GM13977 (cell line): Measurements from ENCODE around the gene SPEF2.

Source experiments
- DNase-seq: peaks from one replicate; pipeline ENCODE4 v3.0.0; 2012; ENCODE audit warnings: low spot score
- in situ Hi-C: fragments of 300-500 bp; cut with MboI; formaldehyde crosslinking; loops from one replicate; pipeline ENCODE4 v1.12.0; 2022; ENCODE audit warnings: low sequenced_read_pairs, low pct_unique_long_range_greater_than_20kb, mixed read lengths, inconsistent platforms; ENCODE audit not compliant: unreplicated experiment
- TF ChIP-seq, protein P1 (sequence below): IDR thresholded peaks from 2 replicates; pipeline ENCODE4 v1.5.1; 2012; ENCODE audit warnings: mild to moderate bottlenecking, control low read depth; ENCODE audit not compliant: insufficient read depth; ENCODE audit errors: extremely low read depth, missing control alignments

SPEF2 gene

DNA sequence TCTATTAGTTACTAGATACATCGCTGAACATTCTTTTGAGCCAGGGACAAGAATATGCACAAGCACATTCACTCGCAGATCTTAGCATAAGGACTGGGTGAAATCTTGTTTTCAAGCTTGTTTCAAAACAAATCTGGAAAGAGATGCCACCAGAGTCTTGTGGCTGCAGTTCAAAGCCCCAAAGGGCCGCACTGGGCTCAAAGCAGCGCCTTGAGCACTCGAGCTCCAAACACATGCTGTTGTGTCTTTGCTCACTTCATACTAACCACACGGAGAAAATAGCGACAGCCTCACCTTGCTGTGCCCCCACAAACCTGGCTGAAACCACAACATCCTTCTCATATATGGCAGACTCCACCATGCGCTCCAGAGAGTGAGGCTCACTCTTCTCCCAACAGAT lies 204.8 kb downstream of the SPEF2 start:
- TF ChIP-seq, protein P1, sequence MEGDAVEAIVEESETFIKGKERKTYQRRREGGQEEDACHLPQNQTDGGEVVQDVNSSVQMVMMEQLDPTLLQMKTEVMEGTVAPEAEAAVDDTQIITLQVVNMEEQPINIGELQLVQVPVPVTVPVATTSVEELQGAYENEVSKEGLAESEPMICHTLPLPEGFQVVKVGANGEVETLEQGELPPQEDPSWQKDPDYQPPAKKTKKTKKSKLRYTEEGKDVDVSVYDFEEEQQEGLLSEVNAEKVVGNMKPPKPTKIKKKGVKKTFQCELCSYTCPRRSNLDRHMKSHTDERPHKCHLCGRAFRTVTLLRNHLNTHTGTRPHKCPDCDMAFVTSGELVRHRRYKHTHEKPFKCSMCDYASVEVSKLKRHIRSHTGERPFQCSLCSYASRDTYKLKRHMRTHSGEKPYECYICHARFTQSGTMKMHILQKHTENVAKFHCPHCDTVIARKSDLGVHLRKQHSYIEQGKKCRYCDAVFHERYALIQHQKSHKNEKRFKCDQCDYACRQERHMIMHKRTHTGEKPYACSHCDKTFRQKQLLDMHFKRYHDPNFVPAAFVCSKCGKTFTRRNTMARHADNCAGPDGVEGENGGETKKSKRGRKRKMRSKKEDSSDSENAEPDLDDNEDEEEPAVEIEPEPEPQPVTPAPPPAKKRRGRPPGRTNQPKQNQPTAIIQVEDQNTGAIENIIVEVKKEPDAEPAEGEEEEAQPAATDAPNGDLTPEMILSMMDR, result no peak
- no peak for DNase-seq
- in situ Hi-C loops, result no loop called here

DNA sequence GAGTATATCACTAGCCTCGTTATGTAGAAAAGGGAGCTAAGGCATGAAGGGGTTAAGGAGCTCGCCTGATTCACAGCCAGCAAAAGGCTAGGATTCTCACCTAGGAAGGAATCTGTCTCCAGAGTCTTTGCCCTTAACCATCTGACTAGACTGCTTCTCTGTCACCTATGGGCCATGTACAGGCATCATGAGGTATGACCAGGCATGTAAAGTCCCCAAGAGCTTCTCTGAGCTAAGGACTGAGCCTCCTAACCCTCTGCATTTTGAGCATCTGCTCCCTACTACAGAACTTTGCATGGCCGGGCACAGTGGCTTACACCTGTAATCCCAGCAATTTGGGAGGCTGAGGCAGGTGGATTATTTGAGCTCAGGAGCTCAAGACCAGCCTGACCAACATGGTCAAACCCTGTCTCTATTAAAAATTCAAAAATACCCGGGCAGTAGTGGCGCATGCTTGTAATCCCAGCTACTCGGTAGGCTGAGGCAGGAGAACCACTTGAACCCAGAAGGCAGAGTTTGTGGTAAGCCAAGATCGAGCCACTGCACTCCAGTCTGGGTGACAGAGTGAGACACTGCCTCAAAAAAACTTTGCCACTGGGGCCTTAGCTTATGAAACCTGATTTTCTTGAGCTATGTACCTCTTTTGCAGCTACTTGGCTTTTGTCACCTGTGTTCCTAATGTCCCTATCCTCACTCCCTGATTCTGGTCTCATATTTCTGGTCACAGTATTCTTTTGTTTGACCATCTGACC lies 205.9 kb downstream of the SPEF2 start:
- no peak for DNase-seq
- in situ Hi-C loops, result no loop called here
- TF ChIP-seq, protein P1, result no peak

DNA sequence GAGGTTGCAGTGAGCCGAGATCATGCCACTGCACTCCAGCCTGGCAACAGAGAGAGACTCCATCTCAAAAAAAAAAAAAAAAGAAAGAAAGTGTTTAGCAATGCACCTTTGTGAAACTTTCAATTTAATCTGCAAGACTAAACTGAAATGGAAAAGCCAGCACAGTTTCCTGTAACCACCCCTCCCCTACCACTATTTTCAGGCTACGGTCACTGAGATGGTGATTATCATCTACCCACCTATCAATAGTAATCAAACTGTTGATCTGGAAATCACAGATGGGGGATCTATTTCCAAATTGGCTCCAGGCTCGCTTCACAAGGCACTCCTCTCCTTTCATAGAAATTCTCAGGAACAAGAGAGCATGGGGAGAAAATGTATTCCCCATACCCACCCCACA lies 208.4 kb downstream of the SPEF2 start:
- TF ChIP-seq, protein P1, result no peak
- in situ Hi-C loops, result no loop called here
- DNase-seq, result no peak

DNA sequence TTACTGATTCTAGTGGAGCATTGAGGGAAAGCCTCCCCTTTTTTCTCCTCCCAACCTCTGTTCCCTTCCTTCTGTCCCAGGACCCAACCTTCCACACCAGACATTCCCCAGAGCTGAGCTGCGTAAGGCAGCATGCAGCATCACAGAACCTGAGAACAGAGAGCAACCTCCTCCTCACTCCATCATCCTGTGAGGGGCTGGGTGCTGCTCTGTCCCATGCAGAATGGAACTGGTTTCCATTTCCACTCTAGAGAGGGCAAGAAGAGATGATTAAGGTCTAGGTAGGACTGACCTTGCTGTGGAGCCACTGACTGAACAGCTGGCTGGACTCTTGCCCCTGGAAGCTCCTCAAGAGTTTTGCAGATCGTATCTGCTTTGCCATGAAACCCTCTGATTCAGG lies 208.9 kb downstream of the SPEF2 start:
- DNase-seq, result no peak
- TF ChIP-seq, protein P1, result no peak
- in situ Hi-C loops, result no loop called here

DNA sequence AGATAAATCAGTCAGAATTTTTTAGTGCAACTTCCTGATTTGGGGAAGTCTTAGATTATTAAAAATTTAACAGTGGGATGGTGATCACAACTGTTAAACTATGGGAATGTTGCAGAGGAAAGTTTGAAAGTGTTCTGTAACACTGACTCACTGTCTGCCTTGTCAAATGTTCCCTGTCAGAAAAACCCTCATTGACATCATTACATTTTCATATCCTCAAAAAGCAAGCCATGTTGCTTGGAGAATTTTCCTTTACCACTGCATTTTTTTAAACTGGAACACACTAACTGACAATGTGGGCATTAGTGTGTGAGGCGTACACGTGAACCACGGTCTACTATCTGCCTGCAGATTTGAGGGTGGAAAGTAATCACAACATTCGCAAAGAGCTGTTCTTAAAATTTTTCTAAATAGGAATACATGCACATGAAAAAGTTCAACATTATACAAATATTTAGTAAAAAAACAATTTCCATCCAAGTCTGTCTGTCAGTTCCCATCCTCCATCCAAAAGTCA lies 210.5 kb downstream of the SPEF2 start:
- TF ChIP-seq, protein P1, result no peak
- no peak for DNase-seq
- in situ Hi-C loops, result no loop called here

DNA sequence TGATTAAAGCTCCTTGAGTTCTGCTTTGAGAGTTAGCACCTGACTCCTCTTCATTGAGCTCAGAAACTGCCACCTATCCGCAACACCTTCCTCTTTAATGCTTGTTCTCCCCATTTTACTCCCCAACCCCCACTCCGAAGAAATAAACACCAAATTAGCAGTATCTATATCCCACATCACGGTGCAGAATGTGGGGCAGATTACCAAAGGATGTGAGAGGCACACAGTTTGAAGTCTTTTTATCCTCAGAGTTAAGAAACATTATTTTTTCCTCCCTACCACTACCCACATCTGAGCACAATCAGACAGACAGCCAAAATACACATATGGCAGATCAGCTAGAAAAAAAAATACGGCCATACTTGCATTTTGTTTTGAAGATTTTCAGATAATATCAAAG lies 212.9 kb downstream of the SPEF2 start:
- no peak for DNase-seq
- in situ Hi-C loops, result no loop called here
- TF ChIP-seq, protein P1, result no peak
